ENCODE results near the gene SLC22A14. TPM values are rescaled to one million over a fixed set of nuclear protein-coding genes. Genes with fewer than 3 reads are reported as not detected.

SLC22A14 gene
- total RNA-seq, 3 donors from 2014 or later: 0.12 to 0.16 TPM; not detected in 1

DNA sequence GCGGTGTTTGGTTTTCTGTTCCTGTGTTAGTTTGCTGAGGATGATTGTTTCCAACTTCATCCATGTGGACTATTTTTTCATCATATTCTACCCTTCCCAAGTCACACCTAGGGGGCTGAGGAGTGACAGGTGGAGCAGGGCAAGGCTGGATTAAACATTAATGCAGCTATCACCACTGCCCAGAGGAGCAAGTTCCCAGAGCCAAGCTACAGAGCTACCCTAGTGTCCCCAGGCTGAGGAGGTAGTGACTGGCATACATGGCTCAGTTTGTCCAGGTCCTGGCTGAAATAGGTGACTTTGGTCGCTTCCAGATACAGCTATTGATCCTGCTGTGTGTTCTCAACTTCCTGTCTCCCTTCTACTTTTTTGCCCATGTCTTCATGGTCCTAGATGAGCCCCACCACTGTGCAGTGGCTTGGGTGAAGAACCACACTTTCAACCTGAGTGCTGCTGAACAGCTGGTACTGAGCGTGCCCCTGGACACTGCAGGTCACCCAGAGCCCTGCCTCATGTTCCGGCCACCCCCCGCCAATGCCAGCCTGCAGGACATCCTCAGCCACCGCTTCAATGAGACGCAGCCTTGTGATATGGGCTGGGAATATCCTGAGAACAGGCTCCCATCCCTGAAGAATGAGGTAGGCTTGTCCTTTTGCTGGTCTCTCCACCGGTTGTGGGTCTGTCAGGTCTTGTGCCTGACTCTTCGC is 16.3 kb upstream of the SLC22A14 start, which contains the start of gene SLC22A13:
TSS of gene SLC22A13 (plus strand) at position 209 of the 704 bp plus-strand sequence. CDS start at position 258, 49 bp downstream.
- ATAC-seq: peak; percentile 20
- intact Hi-C loops (cut with DNase I, micrococcal nuclease): no loop called here
- H3K4me3 ChIP-seq: no peak within 1 kb of the TSS
- H3K4me1 ChIP-seq (ENCODE audit: low read depth): no peaks in the 10 kb centered on the region
- H3K9me3 ChIP-seq: no peaks in the 10 kb centered on the region
- DNase-seq: no peak
- TF ChIP-seq, protein P1, sequence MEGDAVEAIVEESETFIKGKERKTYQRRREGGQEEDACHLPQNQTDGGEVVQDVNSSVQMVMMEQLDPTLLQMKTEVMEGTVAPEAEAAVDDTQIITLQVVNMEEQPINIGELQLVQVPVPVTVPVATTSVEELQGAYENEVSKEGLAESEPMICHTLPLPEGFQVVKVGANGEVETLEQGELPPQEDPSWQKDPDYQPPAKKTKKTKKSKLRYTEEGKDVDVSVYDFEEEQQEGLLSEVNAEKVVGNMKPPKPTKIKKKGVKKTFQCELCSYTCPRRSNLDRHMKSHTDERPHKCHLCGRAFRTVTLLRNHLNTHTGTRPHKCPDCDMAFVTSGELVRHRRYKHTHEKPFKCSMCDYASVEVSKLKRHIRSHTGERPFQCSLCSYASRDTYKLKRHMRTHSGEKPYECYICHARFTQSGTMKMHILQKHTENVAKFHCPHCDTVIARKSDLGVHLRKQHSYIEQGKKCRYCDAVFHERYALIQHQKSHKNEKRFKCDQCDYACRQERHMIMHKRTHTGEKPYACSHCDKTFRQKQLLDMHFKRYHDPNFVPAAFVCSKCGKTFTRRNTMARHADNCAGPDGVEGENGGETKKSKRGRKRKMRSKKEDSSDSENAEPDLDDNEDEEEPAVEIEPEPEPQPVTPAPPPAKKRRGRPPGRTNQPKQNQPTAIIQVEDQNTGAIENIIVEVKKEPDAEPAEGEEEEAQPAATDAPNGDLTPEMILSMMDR (IDR thresholded peaks at IDR 0.05): no peak
- H3K36me3 ChIP-seq (ENCODE audit: low read depth): no peaks in the 10 kb centered on the region

DNA sequence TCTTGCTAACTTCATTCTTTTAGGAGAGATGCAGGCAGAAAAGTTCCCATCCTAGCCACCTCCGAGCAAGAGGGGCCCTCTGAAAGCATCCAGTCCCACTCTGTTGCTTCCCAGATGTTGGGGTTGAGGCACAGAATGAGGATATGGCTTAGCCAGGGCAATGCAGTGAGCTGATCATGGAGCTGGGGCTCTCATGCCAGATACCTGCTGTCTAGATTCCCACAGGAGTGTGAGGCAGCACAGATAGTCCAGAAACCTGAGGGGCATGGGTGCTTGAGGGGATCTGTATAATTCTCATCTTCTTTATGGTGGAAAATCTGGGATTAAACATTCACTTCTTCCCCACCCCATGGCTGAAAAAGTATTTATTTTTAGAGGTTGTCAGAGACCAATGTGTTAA is 15.3 kb upstream of the SLC22A14 start:
- TF ChIP-seq, protein P1 (IDR thresholded peaks at IDR 0.05): no peak
- no peak for ATAC-seq
- intact Hi-C loops (cut with DNase I, micrococcal nuclease): no loop called here

DNA sequence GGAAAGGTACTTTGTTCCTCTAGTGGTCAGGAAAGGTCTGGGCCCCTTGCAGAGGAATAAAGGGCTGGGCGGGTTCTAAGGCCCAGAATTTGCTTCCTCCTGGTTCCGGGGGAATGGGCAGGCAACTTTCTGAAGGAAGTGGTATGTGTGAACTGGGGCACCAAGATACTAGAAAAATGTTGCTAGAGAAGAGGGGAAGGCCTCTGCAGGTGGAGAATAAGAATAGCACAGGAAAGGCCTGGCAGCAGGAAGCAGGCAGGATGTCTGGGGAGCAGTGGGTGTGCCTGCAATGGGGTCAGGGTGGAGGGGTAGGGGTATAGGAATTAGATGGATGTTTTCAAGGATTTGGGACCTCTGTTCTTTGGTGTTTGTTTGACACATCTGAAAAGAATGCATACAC is 14.4 kb upstream of the SLC22A14 start:
- Histone ChIP-seq H3K4me1 (ENCODE audit: low read depth) (no peaks in the 10 kb centered on the region), H3K36me3 (ENCODE audit: low read depth) (no peaks in the 10 kb centered on the region), H3K9me3 (no peaks in the 10 kb centered on the region), H3K4me3 (no peak overlapping the region)
- intact Hi-C loops (cut with DNase I, micrococcal nuclease): no loop called here
- DNase-seq (no peak), ATAC-seq (no peak)
- TF ChIP-seq, protein P1 (IDR thresholded peaks at IDR 0.05): no peak

More for the DNA sequence above, 15.3 kb upstream of the SLC22A14 start:
- no peak overlapping the region for H3K4me3 ChIP-seq
- DNase-seq: no peak
- no peaks in the 10 kb centered on the region for H3K4me1 ChIP-seq (ENCODE audit: low read depth)
- no peaks in the 10 kb centered on the region for H3K9me3 ChIP-seq
- no peaks in the 10 kb centered on the region for H3K36me3 ChIP-seq (ENCODE audit: low read depth)

DNA sequence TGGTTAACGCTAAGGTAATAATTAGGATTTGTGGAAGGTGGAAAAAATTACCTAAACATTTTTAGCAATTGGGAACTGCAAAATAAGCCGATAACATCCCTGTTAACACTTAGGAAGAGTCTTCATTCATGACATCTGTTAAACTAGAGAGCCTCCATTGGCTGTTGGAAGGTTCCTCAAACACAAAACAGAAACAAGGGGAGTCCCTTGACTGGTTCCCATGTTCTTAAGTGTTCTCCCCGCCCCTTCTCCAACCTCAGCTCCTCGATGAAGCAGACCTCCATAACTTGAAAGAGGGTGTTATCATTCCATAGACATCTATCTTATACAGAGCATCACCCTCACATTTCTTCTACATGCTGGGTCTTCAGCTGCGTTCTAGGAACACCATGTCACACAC is 14.0 kb upstream of the SLC22A14 start:
- ATAC-seq: no peak
- TF ChIP-seq, protein P1 (IDR thresholded peaks at IDR 0.05): no peak
- intact Hi-C loops (cut with DNase I, micrococcal nuclease): no loop called here
- no peaks in the 10 kb centered on the region for H3K9me3 ChIP-seq
- no peaks in the 10 kb centered on the region for H3K4me1 ChIP-seq (ENCODE audit: low read depth)
- H3K4me3 ChIP-seq: no peak overlapping the region
- DNase-seq: no peak
- H3K36me3 ChIP-seq (ENCODE audit: low read depth): no peaks in the 10 kb centered on the region

DNA sequence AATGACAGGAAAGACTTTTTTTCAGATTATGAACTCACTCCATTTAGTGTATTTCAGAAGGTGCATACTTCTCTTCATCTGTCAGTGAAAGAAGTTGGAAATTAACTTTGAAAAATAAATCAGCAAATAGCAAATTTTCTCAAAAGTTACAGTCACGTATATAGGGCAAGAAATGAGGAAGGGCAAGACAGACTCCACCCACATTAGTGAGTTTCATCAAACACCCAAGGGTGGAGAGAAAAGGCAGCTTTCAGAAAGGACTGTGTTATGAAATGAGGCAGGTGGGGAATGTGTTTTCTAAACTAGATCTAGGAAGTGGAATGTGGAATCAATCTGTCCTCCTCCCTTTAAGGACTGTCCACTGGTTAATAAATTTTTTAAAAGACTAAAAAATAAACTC is 13.6 kb upstream of the SLC22A14 start:
- Histone ChIP-seq H3K4me1 (ENCODE audit: low read depth) (no peaks in the 10 kb centered on the region), H3K36me3 (ENCODE audit: low read depth) (no peaks in the 10 kb centered on the region), H3K9me3 (no peaks in the 10 kb centered on the region), H3K4me3 (no peak overlapping the region)
- peak; percentile 34 for ATAC-seq
- DNase-seq: no peak
- TF ChIP-seq, protein P1 (IDR thresholded peaks at IDR 0.05): no peak
- intact Hi-C loops (cut with DNase I, micrococcal nuclease): no loop called here
